ENCODE results near the gene DLG2. TPM values are rescaled to one million over a fixed set of nuclear protein-coding genes. Genes with fewer than 3 reads are reported as not detected.

Gene DLG2
- total RNA-seq, 2 donors from 2014 or later, result 3.8 to 16.4 TPM

GRCh38 chr11:83978942-83979341 is 1648.2 kb downstream of the DLG2 start:
- no peaks in the 10 kb centered on the region for H3K36me3 ChIP-seq
- no peaks in the 10 kb centered on the region for H3K9me3 ChIP-seq
- no peaks in the 10 kb centered on the region for H3K27me3 ChIP-seq (replicated peaks; ENCODE audit: insufficient read depth)
- TF ChIP-seq CTCF (IDR thresholded peaks at IDR 0.05), result no peak
- no peak overlapping the region for H3K4me3 ChIP-seq
- H3K4me1 ChIP-seq (ENCODE audit: control insufficient read depth in 1 of 2, low read depth in 2 of 2), result no peaks in the 10 kb centered on the region
- no peak overlapping the region for H3K27ac ChIP-seq
- ATAC-seq (ENCODE audit: insufficient number of reproducible peaks, low FRiP score, low read depth) (no peak), DNase-seq (ENCODE audit: low spot score) (no peak)

DNA sequence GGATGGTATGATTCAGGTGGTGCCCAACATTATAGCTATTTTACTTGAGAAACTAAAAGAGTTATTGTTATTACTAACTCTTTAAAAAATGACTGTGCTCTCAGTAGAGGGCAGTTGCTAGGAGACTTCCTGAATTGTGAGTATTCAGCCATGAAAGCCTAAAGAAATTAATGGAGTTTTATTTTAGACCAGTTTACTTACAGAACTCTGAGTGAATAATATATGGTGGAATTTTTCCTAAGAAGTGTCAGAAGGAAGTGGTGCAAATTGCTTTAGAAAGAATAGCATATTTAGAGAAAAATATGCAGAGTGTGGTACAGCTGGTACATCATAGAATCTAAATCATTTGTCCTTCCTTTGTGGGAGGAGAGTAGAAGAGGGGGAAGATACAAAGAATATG is 1651.1 kb downstream of the DLG2 start:
- no peaks in the 10 kb centered on the region for H3K9me3 ChIP-seq
- TF ChIP-seq CTCF (IDR thresholded peaks at IDR 0.05), result no peak
- no peak overlapping the region for H3K27ac ChIP-seq
- H3K4me1 ChIP-seq (ENCODE audit: control insufficient read depth in 1 of 2, low read depth in 2 of 2), result no peaks in the 10 kb centered on the region
- no peaks in the 10 kb centered on the region for H3K36me3 ChIP-seq
- no peak overlapping the region for H3K4me3 ChIP-seq
- no peaks in the 10 kb centered on the region for H3K27me3 ChIP-seq (replicated peaks; ENCODE audit: insufficient read depth)
- no peak for ATAC-seq (ENCODE audit: insufficient number of reproducible peaks, low FRiP score, low read depth)
- no peak for DNase-seq (ENCODE audit: low spot score)

- DNase-seq (ENCODE audit: low spot score) (no peak), ATAC-seq (ENCODE audit: insufficient number of reproducible peaks, low FRiP score, low read depth) (no peak)
- Histone ChIP-seq H3K4me1 (ENCODE audit: control insufficient read depth in 1 of 2, low read depth in 2 of 2) (no peaks in the 10 kb centered on the region), H3K4me3 (no peak overlapping the region), H3K36me3 (no peaks in the 10 kb centered on the region), H3K9me3 (no peaks in the 10 kb centered on the region), H3K27ac (no peak overlapping the region), H3K27me3 (replicated peaks; ENCODE audit: insufficient read depth) (no peaks in the 10 kb centered on the region)
- no peak for TF ChIP-seq CTCF (IDR thresholded peaks at IDR 0.05)
Measured at GRCh38 chr11:83972536-83972935, 1654.6 kb downstream of the DLG2 start.

DNA sequence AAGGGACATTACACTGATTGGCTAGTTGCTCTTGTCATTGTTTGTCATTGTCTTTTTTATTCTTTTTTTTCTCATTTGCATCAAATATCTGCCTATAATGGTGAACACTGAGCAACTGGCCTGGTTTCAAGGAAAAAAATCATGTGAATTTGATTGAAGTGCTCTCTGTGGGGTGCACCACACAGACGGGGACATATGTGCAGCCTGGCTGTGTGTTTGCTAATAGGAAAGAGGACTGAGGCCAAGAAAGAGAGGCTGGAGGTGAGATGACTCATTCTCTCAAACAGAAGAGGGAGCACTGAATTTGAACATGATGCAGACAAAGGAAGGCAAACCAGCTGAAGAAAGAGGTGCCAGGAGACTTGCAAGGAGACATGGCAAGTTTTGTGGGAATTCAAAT is 1656.1 kb downstream of the DLG2 start:
- no peaks in the 10 kb centered on the region for H3K36me3 ChIP-seq
- DNase-seq (ENCODE audit: low spot score) (no peak), ATAC-seq (ENCODE audit: insufficient number of reproducible peaks, low FRiP score, low read depth) (no peak)
- H3K4me1 ChIP-seq (ENCODE audit: control insufficient read depth in 1 of 2, low read depth in 2 of 2), result no peaks in the 10 kb centered on the region
- TF ChIP-seq CTCF (IDR thresholded peaks at IDR 0.05), result no peak
- H3K4me3 ChIP-seq, result no peak overlapping the region
- H3K9me3 ChIP-seq, result no peaks in the 10 kb centered on the region
- H3K27ac ChIP-seq, result no peak overlapping the region
- H3K27me3 ChIP-seq (replicated peaks; ENCODE audit: insufficient read depth), result no peaks in the 10 kb centered on the region

DNA sequence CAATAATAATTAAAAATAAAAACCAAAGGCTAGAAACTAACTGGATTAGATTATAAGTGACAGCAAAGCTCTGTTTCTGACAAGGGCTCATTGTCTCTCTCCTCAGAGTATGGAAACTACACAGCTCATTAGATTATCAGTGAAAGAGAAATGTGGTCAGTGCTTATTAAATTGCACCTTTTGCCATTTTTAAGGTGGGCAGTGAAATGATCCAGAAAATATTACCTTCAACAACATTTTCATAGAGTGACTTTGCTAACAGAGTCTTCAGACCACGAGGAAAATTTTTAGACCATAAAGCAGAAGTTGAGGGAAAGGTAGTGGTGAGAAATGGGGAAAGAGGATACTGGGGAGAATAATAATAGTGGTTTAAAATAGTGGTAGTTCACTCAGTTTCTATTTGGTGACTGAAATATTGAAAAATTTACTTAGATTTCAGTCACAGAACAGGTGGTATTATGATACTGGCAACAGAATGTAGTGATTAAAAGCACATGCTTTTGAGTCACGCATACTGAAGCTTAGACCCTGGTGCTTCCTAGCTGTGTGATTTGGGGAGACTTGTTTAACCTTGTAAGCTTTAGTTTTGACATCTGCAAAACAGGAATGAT is 1657.0 kb downstream of the DLG2 start:
- no peak overlapping the region for H3K27ac ChIP-seq
- TF ChIP-seq CTCF (IDR thresholded peaks at IDR 0.05), result no peak
- no peaks in the 10 kb centered on the region for H3K27me3 ChIP-seq (replicated peaks; ENCODE audit: insufficient read depth)
- DNase-seq (ENCODE audit: low spot score) (no peak), ATAC-seq (ENCODE audit: insufficient number of reproducible peaks, low FRiP score, low read depth) (no peak)
- no peaks in the 10 kb centered on the region for H3K36me3 ChIP-seq
- H3K9me3 ChIP-seq, result no peaks in the 10 kb centered on the region
- no peak overlapping the region for H3K4me3 ChIP-seq
- H3K4me1 ChIP-seq (ENCODE audit: control insufficient read depth in 1 of 2, low read depth in 2 of 2), result no peaks in the 10 kb centered on the region

Measured in thoracic aorta (tissue), 2 donors.